CD4-positive, alpha-beta T cell treated with Interferon gamma for 1 hour (primary cell): ENCODE results near the gene HOXA3.

ENCODE experiments used
- DNase-seq: peaks from one replicate; pipeline ENCODE4 v3.0.0-alpha.2; 2020

Gene HOXA3

DNA sequence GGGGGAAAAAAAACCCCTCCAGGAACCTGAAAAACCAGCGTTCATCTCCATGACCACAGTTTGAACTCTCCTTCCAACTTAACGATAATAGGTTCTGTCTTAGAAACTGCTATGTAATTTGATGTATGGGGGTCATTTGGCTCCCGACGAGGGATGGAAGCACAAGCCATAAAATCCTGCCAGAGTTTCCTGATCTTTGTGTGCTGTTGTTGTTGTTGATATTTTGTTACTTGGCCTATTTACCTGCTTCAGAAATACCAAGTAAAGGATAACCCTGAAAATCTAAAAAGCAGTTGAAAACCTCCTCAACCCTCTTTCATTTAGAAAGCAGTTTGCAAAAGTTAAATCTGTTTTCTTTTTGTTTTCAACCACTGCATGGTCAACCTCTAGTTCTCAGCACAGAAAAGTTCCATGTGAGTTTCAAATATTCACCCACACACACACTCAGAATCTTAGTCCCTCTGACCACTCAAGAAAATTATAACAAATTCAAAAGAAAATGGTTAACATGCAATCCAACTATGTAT, 40.6 kb downstream of the HOXA3 start:
- no peak for DNase-seq

DNA sequence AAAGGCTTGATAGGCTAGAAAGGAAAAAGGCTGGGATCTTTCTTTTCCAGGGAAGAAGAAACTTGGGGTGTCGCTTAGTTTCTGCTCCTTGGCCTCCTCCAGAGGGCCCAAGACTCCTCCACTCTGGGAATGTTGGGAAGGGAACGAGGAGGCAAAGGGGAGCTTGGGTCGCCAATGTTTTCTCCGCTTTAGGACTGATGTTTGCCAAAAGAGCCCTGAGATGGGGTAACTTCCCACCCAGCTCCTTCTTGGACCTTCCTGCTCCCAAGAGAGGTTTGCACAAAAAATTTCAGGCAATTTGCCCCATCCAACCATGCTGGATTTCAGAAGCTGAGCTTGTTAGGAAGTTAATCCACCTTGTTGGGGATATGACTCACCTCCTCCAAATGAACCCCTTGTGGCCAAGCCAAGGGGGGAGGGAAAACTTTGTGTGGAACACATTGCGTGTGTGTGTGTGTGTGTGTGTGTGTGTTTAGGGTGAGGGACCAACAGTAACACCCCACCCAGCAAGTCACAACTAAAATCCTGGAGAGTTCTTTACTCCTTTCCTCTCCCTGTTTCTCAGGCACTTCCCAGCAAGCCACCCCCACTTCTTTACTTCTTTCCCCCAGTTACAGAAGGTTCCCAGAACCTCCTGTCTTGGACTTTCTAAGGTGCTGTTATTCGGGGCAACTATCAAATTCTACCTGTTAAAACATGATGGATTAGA, 41.2 kb downstream of the HOXA3 start:
- DNase-seq = no peak

DNA sequence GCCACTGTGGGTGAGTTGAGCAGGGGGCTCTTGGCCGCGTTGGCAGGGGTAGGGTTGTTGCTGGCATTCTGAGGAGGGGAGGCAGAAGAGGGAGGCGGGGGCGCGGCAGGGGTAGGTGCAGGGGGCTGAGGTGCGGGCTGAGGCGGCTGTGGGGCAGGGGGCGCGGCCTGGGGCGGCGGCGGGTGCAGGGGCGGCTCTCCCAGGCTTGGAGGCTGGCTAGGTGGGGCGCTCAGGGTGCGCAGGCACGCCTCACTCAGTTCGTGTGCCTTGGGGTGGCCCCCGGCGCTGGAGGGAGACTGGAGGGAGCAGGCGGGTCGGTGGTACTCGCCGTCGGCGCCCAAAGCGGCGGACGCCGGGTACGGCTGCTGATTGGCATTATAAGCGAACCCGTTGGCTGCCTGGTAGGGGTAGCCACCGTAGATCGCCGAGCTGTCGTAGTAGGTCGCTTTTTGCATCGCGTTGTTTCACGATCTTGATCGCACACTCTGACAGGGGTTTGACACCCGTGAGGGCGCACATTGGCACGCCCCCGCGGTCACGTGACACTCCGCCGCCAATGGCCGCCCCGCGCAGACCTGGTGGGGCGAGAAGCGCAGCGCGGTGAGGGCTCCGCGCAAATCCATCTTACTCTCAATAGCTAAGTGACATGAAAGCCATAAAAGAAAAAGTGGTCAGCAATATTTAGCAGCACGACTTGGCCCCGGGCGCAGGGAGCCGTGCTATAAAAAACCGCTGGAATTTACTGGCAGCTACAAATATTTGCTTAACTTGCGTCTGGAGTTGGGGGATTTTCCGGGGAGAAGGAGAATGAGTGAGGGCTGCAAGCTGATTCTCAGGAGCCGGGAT, 42.0 kb downstream of the HOXA3 start:
- DNase-seq = no peak

DNA sequence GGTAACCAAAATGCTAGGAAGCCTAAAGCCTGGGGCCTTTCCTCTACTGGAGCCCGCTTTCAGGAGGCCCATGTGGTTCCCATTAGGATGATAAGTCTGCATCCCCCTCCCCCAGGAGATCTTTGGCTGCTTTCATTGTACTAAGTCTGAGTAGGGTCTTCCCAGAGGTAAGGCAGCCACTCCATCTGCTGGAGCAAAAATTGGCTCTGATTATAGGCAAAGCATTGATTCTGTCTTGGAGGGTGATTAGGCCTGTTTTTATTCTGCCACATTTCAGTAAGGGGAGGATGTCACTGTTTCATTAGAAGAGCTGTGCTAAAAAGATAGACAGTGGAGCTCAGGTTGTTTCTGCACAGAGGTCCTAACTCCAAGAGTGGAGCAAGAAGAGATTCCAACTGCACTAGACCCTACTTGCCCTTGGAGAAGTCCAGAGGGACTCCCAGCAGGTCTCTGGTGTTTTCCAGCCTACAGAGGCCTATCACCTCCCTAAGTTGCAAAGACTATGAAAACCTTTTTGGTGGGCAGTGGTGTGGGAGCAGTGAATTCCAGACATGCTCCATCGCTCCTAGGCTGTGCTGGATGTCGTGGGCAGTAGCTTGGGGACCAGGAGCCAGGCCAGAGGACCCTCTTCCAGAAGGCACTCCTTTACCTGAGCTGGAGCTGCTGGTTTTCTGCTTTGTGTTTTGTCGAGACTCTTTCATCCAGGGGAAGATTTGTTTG, 42.8 kb downstream of the HOXA3 start:
- no peak for DNase-seq

DNA sequence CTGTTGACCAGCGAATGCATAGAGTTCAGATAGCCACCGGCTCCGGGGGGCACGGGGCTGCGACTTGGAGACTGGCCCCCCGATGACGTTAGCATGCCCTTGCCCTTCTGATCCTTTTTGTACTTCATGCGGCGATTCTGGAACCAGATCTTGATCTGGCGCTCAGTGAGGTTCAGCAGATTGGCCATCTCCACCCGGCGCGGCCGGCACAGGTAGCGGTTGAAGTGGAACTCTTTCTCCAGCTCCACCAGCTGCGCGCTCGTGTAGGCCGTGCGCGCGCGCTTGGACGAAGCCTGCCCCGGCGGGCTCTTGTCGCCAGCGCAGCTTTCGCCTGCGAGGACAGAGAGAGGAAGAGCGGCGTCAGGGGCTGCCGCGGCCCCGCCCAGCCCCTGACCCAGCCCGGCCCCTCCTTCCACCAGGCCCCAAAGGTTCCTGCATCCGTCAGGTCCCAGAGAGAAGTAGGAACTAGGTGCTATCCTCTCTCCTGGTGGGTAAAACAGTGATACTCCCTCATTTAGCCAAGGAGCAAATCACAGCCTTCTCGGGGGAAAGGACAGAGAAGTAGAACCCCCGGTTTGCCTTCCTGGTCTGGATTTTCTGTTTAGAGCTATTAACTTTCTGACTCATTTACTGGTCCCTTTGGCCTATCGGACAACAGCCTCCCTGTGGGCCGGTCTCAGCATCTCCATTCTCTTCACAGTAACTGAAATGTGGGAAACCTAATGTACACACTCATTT, 43.8 kb downstream of the HOXA3 start:
- DNase-seq = no peak

DNA sequence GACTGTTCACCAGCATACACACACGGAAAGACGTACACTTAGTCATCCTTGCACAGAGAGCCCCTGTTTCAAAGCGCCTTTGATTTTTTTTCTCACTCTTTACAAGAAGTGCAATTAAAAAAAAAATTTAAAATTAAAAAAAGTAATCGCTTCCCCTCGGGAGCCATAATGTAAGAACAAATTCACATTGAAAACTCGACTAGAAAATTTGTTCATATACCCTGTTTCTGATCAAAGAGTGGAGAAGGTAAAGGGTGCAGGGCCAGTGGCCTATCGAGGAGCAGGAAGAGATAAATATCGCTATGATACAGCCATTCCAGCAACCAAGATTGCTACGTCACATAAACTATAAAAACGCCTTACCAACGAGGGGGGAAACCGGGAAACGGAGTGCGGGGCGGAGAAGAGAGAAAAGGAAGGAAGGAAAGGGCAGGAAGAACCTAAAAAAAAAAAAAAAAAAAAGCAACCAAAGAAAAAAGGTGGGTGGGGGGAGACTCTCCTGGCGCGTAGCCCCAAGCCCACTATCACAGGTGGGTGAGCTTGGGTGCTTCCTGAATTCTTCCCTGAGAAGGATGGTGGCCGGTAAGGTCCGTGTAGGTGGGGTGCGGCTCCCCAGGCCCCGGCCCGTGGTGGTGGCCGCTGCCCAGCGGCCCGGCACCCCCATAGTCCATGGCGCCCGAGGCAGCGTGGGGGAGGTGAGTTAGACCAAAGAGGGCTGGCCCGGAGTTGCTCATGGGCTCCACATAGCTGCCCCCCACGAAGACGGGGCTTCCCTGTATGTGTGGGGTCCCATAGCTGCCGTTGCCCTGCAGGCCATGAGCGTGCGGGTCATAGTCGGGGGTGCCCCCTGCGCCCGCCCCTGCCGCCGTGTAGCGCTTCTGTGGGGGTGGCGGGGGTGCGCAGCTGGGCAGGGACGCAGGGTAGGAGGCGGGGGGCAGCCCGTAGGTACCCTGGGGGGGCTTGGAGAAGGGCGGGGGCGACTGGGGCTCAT, 44.7 kb downstream of the HOXA3 start:
- no peak for DNase-seq

DNA sequence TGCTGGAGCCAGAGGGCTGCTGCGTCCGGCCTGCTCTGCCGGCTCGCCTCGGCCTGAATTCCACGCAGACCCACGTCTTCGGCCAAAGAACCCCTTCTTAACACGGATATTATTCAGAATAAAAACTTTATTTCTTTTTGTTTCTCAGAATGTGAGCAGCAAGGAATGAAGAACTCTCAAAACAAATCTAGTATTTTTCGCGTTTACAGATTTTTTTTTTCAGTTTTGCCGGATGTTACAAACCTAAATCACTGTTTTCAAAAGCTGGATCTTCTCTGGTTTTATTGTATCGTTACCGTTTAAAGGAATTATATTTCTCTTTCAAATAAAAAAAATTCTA, 45.5 kb downstream of the HOXA3 start:
- no peak for DNase-seq

DNA sequence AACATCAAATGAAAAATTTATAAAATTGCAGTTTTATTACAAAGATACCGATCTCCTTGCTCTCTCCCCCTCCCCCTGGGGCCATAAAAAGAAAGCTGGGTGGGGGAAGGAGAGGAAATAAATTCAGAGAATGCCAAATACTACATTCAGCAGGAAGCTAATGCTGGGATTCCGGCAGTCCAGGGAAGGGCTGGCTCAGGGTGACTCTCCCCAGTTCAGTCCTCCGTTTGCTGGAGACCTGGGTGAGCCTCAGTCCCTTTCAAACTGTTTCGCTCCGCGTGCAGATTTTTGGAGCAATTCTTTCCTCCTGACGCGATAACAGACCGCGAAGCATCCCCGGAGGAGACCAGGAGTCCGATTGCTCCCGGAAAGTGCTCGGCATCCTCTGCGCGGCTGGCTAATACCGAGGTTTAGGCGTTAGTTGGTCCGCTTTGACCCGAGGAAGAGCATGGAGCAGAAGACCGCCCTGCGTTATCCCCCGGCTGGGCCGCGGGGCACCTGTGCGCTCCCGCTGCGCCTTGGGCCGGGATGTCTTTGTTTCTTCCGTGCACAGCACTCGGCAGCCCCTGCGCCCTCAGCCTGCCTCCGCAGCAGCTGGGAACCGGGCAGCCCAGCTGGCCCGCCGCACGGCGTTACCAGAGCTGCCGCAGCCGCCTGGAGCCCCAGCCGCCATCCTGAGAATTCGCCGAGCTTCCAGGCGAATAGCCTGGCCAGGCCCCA, 46.0 kb downstream of the HOXA3 start:
- DNase-seq = no peak

DNA sequence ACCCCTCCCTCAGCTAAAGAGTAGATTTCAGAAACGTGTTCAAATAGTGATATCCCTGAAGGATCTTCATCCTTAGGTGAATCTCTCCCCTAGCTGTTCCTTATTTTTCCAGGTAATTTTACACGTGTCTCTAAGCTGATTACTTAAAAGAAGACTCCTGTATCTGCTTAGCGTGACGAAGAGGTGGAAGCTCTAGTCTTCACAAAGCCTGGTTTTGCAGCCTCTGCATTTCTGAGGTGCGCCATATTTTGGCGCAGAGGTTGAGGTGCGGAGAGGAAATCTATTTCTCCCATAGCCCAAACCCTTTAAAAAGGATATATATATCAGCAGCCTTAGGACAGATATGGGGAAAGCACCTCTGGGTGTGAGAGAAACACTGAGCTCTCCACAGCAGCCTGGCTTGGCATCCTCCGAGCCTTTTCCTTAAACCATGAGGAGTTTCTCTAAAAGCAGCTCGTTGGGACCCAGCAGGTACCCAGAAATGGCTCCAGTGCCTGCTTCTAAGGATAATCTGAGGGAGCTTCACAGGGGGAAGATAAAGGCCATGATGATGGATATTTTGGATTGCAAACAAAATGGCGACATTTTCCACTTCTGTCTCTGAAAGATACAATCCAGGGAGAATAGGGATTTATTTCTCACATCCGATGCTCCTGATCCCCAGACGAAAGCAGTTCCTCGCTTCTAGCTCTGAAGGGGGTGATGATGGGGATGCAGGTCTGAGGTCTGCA, 46.9 kb downstream of the HOXA3 start:
- no peak for DNase-seq

DNA sequence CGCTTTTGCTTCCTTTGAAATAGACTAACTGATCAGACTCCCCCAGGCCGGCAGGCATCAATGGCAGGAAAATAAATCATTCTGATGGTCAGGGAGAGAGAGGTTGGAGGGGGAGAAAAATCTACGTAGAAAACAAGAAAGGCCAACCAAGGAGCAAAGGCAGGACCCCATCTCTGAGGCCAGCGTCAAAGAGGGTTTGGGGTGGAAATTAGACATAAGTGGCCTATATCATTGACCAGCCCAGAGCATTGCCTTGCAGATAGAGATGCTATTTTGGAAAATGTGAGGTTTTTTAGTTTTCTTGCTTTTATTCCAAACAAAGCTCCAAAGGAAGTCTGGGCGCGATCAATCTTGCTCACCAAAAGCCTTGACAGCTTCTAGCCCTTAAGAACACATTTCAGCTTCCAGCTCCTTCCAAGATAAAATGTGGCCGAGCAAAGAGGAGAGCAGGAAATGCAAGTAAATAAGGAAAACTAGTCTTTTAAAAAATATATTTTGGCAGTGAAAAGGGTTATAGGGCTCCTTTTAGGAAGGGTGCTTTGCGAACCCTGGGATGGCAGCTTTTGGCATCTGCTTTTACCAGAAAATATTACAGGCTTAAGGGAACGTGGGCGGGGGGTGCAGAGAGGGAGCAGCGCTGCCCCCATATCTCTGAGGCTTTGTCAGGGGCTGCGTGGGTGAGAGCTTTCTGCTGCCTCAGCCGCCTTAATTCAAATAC, 47.9 kb downstream of the HOXA3 start:
- no peak for DNase-seq

DNA sequence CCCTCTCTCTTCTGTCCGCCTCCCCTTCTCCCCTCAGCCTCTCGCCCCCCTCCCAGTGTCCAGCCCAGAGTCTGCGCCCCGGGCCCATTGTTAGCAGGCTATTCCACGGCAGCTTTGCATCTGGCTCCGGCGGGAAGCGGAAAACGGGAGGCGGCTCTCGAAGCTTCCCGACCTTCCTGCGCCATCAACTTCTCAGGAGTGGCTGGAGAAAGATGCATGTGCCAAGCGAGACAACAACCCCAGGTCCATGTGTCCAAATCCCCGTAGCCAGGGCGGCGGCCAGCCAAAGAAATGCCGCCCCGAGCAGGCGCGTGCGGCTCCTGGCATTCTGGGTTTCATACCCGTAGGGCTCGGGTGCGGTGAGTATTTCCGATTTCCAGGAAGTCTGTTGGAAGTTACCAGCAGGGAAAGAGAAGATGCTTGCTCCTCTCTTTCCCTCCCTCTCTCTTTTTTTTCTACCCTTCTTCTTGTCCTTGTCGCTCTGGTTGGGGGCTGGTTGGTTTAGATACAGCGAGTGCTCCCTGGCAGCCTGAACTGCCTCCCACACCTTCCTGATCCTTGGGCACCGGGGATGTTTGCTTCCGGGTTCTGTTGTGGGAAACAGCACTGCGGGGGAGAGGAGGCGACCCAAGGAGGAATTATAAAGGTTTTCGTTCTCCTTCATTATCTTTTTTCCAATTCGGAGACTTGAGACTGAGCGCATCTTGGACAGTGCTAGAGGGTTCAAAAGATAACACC, 48.7 kb downstream of the HOXA3 start:
- DNase-seq = no peak

DNA sequence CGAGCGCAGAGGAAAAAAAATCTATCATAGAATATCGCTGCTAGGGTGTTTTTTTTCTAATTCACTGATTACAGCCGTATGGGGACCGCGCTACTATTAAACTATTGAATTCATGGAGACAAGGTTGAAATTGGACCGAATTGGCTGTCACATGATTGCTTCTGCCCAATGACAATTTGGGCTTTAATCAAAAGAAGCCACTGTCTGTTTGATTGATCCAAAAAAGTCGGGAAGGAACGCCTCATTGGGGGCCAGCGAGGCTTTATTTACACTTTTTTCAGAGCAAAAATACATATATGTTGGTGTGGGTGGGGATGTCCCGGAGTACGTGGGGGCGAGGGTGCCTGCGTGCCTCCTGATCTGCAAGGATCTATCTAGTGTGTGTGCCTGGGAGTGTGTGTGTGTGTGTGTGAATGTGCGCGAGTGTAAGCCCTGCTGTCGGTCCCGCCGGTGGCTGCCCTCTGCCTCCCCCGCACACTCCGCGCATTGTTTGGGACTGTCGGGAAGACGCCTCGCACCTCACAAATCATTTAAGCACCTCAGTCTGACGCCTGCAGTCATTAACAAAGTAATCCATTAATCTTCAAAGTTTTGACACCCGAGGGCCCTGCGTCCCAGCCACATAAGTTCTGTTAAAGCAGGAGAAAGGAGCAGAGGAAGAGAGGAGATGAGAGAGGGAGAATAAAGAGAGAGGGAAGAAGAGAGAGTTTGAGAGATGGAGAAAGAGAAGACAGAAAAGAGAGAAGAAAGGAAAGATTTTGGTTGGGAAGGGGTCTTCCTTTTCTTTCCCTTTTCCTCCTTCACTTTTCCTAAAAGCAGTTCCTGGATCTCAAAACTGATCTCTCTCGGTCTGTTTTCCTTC, 49.6 kb downstream of the HOXA3 start, which contains the start of gene HOXA2:
TSS of gene HOXA2 (minus strand) at position 103 of the 862 bp plus-strand sequence. CDS start 183 bp downstream, outside the sequence.
- DNase-seq = no peak

DNA sequence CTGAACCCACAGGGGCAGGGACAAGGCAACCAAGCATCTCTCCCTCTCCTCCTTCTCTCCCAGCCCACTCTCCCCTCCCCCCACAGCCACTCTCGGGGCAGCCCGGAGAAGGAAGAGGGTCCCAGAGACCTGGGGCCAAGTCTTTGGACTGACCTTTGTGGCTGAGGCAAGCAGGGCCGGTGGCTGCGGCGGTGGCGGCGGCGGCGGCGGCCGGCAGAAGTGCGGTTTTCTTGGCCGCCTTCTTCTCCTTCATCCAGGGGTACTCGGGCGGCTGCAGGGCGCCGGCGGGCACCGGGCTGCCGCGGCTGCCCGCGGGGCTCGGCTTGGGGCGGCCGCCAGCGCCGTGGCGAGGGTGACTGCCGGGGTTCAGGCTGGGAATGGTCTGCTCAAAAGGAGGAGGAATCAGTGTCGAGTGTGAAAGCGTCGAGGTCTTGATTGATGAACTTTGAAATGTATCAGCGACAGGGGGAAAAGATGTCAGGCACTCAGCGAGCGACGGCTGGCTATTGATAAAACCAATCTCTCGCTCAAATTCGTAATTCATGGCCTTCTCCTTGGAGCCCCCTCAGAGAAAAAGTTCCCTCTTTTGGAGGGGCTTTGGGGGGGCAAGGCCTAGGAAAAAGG, 50.3 kb downstream of the HOXA3 start:
- DNase-seq = no peak

DNA sequence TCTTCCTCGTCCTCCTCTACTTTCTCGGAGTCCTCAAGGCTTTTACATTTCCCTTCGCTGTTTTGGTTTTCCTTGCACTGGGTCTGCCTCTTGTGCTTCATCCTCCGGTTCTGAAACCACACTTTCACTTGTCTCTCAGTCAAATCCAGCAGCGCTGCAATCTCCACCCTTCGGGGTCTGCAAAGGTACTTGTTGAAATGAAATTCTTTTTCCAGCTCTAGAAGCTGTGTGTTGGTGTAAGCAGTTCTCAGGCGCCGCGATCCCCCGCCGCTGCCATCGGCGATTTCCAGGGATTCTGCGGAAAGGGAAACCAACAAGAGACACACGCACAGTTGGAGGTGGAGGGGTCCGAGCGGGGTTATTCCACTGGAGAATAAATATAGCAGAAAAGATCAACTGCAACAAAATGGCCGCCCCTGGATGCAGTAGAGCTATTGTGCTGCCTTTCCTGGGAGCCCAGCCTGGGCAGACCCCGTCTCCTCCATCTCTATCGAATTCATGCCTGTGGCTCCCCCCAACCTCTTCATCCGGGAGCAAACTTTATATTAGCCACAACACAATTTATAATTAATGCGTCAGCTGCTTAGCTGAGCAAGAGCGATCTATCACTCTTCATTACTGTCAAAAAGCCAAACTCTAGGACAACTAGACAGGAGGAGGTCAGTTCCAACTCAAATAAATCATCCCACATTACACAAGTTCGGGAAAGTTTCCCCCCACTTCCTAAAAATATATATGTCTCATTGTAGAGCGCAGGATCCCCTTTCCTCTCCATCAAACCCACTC, 51.0 kb downstream of the HOXA3 start:
- DNase-seq = no peak

DNA sequence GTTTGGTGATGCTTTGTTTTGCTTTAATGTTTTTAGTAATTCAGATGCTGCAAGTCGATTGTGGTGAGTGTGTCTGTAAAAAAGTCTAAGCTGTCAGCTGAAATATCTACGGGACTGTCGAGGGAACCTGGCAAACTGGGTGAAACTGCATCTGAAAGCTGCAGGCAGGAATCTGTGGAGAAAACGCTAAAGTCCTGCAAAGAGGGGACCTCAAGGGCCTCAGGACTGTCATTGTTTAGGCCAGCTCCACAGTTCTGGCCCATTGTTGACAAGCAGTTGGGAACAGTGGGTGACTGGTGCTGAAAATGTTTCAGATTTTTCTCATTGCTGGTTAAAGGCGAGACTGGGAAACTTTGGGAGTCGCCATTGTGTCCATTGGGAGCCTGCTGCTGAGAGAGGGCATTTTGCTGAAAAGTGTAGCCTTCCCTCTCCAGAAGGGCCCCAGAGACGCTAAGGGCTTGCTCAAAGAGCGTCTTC, 51.7 kb downstream of the HOXA3 start:
- no peak for DNase-seq
